ENCODE measurements around the gene PRKN. TPM values are rescaled to one million over a fixed set of nuclear protein-coding genes. Genes with fewer than 3 reads are reported as not detected.

PRKN gene
- total and polyA plus RNA-seq, 4 experiments from 2014 or later: 0.50 to 5.3 (median 2.9) TPM

DNA sequence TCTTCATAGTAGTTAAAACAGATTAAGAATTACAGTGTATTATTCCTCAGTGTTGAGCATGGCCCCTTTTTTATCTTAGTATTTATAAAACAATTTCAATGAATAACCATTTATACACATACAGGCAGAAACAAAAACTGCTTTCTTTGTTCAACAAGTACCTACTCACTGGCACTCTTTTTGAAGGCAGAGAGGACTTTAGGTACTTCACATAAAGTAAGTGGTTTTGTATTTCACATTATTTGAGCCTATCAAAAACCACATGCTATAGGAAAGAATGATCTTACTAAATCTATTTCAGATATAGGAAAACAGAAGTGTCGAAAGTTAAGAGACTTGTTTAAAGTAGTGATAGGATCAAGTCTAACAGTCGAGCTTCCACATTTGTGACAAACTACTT, 73.8 kb downstream of the PRKN start:
- no peak overlapping the region for H3K27ac ChIP-seq (ENCODE audit: low read depth, low read length)
- Mint-ChIP-seq H3K4me1 (peaks cover 0 to 3% (median 0%) of the 10 kb centered on the region in 4 donors), H3K27ac (no peak overlapping the region), H3K36me3 (no peaks in the 10 kb centered on the region), H3K9me3 (peaks cover 0 to 5% (median 0%) of the 10 kb centered on the region in 8 donors), H3K27me3 (no peaks in the 10 kb centered on the region), H3K4me3 (no peak overlapping the region)
- ChIA-PET CTCF (ENCODE audit: partially characterized antibody) (no interaction called here), POLR2A (ENCODE audit: partially characterized antibody) (no interaction called here)
- H3K4me3 ChIP-seq (ENCODE audit: low read length in 2 of 2): no peak overlapping the region
- DNase-seq: no peak
- no peaks in the 10 kb centered on the region for H3K27me3 ChIP-seq (ENCODE audit: insufficient read depth, low read length)
- intact Hi-C loops (cut with micrococcal nuclease): no loop called here
- no peaks in the 10 kb centered on the region for H3K36me3 ChIP-seq (ENCODE audit: insufficient read depth, low read length)
- no peaks in the 10 kb centered on the region for H3K9me3 ChIP-seq (ENCODE audit: control insufficient read depth in 1 of 2, low read length in 2 of 2)
- H3K4me1 ChIP-seq (ENCODE audit: insufficient read depth, low read length): no peaks in the 10 kb centered on the region

- intact Hi-C loops (cut with micrococcal nuclease): no loop called here
- no peaks in the 10 kb centered on the region for H3K27me3 ChIP-seq (ENCODE audit: insufficient read depth, low read length)
- no peaks in the 10 kb centered on the region for H3K27me3 Mint-ChIP-seq
- POLR2A ChIA-PET (ENCODE audit: partially characterized antibody): no interaction called here
- DNase-seq: no peak
- H3K9me3 Mint-ChIP-seq: peaks cover 0 to 3% (median 0%) of the 10 kb centered on the region in 8 donors
- no peak overlapping the region for H3K4me3 ChIP-seq (ENCODE audit: low read length in 2 of 2)
- CTCF ChIA-PET (ENCODE audit: partially characterized antibody): no interaction called here
- H3K4me1 Mint-ChIP-seq: peaks cover 0 to 3% (median 0%) of the 10 kb centered on the region in 4 donors
- no peak overlapping the region for H3K4me3 Mint-ChIP-seq
- H3K4me1 ChIP-seq (ENCODE audit: insufficient read depth, low read length): no peaks in the 10 kb centered on the region
- no peaks in the 10 kb centered on the region for H3K36me3 ChIP-seq (ENCODE audit: insufficient read depth, low read length)
- no peaks in the 10 kb centered on the region for H3K9me3 ChIP-seq (ENCODE audit: control insufficient read depth in 1 of 2, low read length in 2 of 2)
- no peak overlapping the region for H3K27ac Mint-ChIP-seq
- no peaks in the 10 kb centered on the region for H3K36me3 Mint-ChIP-seq
- no peak overlapping the region for H3K27ac ChIP-seq (ENCODE audit: low read depth, low read length)
Observed at GRCh38 chr6:162651505-162651904, 76.1 kb downstream of the PRKN start.

GRCh38 chr6:162649271-162649670, 78.3 kb downstream of the PRKN start:
- Mint-ChIP-seq H3K4me1 (peaks cover 0 to 3% (median 0%) of the 10 kb centered on the region in 4 donors), H3K27ac (no peak overlapping the region), H3K36me3 (no peaks in the 10 kb centered on the region), H3K4me3 (no peak overlapping the region), H3K27me3 (no peaks in the 10 kb centered on the region), H3K9me3 (peaks cover 0 to 2% (median 0%) of the 10 kb centered on the region in 8 donors)
- POLR2A ChIA-PET (ENCODE audit: partially characterized antibody): no interaction called here
- DNase-seq: no peak
- Histone ChIP-seq H3K27ac (ENCODE audit: low read depth, low read length) (no peak overlapping the region), H3K9me3 (ENCODE audit: control insufficient read depth in 1 of 2, low read length in 2 of 2) (no peaks in the 10 kb centered on the region), H3K27me3 (ENCODE audit: insufficient read depth, low read length) (no peaks in the 10 kb centered on the region), H3K4me1 (ENCODE audit: insufficient read depth, low read length) (no peaks in the 10 kb centered on the region), H3K36me3 (ENCODE audit: insufficient read depth, low read length) (no peaks in the 10 kb centered on the region), H3K4me3 (ENCODE audit: low read length in 2 of 2) (no peak overlapping the region)
- CTCF ChIA-PET (ENCODE audit: partially characterized antibody): no interaction called here
- intact Hi-C loops (cut with micrococcal nuclease): no loop called here

DNA sequence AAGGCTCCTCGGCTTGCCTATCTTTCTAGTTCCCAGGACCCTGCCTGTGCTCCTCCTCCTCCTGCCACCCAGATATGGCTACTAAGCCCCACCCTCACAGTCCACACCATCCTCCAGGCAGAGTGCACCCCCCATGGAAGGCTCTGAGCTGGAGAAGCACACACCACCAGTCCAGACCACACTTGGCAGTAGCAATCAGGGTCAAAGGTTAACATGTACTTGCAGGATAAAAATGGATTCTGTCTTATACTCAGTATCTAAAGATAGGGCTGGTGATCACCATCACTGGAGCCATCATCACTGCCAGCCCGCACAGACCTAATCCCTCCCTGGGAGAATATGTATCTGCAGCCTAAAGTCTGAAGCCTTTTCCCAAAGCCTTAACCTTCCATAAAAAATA, 83.4 kb downstream of the PRKN start:
- H3K4me3 ChIP-seq (ENCODE audit: low read length in 2 of 2): no peak overlapping the region
- Mint-ChIP-seq H3K9me3 (no peaks in the 10 kb centered on the region), H3K4me1 (peaks cover 0 to 3% (median 0%) of the 10 kb centered on the region in 4 donors), H3K4me3 (no peak overlapping the region), H3K27ac (no peak overlapping the region), H3K36me3 (no peaks in the 10 kb centered on the region), H3K27me3 (no peaks in the 10 kb centered on the region)
- DNase-seq: no peak
- H3K27ac ChIP-seq (ENCODE audit: low read depth, low read length): no peak overlapping the region
- CTCF ChIA-PET (ENCODE audit: partially characterized antibody): no interaction called here
- H3K4me1 ChIP-seq (ENCODE audit: insufficient read depth, low read length): no peaks in the 10 kb centered on the region
- no peaks in the 10 kb centered on the region for H3K9me3 ChIP-seq (ENCODE audit: control insufficient read depth in 1 of 2, low read length in 2 of 2)
- no peaks in the 10 kb centered on the region for H3K36me3 ChIP-seq (ENCODE audit: insufficient read depth, low read length)
- no peaks in the 10 kb centered on the region for H3K27me3 ChIP-seq (ENCODE audit: insufficient read depth, low read length)
- POLR2A ChIA-PET (ENCODE audit: partially characterized antibody): no interaction called here
- intact Hi-C loops (cut with micrococcal nuclease): no loop called here

- no peaks in the 10 kb centered on the region for H3K9me3 Mint-ChIP-seq
- no peak overlapping the region for H3K27ac Mint-ChIP-seq
- no peak for DNase-seq
- CTCF ChIA-PET (ENCODE audit: partially characterized antibody): no interaction called here
- H3K9me3 ChIP-seq (ENCODE audit: control insufficient read depth in 1 of 2, low read length in 2 of 2): no peaks in the 10 kb centered on the region
- intact Hi-C loops (cut with micrococcal nuclease): no loop called here
- H3K27me3 ChIP-seq (ENCODE audit: insufficient read depth, low read length): no peaks in the 10 kb centered on the region
- POLR2A ChIA-PET (ENCODE audit: partially characterized antibody): no interaction called here
- H3K36me3 ChIP-seq (ENCODE audit: insufficient read depth, low read length): no peaks in the 10 kb centered on the region
- H3K27ac ChIP-seq (ENCODE audit: low read depth, low read length): no peak overlapping the region
- H3K27me3 Mint-ChIP-seq: no peaks in the 10 kb centered on the region
- H3K4me3 Mint-ChIP-seq: no peak overlapping the region
- H3K4me1 Mint-ChIP-seq: peaks cover 0 to 3% (median under 1%) of the 10 kb centered on the region in 4 donors
- H3K4me3 ChIP-seq (ENCODE audit: low read length in 2 of 2): no peak overlapping the region
- no peaks in the 10 kb centered on the region for H3K36me3 Mint-ChIP-seq
- no peaks in the 10 kb centered on the region for H3K4me1 ChIP-seq (ENCODE audit: insufficient read depth, low read length)
Observed at GRCh38 chr6:162640756-162641155, 86.8 kb downstream of the PRKN start.

DNA sequence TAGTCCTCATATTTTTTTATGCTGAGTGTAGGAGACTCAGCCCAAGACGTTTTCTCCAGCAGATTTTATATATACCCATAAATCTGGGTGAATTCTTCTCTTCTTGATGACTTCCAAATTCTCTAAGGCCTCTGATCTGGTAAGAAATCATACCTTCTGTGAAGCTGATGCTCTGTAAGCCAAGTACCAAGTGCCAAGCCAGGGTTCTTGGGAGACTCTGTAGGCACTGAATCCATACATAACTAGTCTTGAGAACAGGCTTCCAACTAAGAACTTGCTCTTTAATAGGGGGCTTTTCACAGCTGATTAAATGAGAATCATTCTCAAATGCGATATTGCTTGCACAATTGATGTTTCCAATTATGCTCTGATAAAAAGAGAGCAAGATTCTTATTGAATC, 87.6 kb downstream of the PRKN start:
- Mint-ChIP-seq H3K4me3 (no peak overlapping the region), H3K9me3 (no peaks in the 10 kb centered on the region), H3K27me3 (no peaks in the 10 kb centered on the region), H3K36me3 (no peaks in the 10 kb centered on the region), H3K27ac (no peak overlapping the region), H3K4me1 (peaks cover 0 to 3% (median under 1%) of the 10 kb centered on the region in 4 donors)
- intact Hi-C loops (cut with micrococcal nuclease): no loop called here
- ChIA-PET POLR2A (ENCODE audit: partially characterized antibody) (no interaction called here), CTCF (ENCODE audit: partially characterized antibody) (no interaction called here)
- no peak overlapping the region for H3K27ac ChIP-seq (ENCODE audit: low read depth, low read length)
- no peaks in the 10 kb centered on the region for H3K36me3 ChIP-seq (ENCODE audit: insufficient read depth, low read length)
- H3K4me1 ChIP-seq (ENCODE audit: insufficient read depth, low read length): no peaks in the 10 kb centered on the region
- no peaks in the 10 kb centered on the region for H3K9me3 ChIP-seq (ENCODE audit: control insufficient read depth in 1 of 2, low read length in 2 of 2)
- DNase-seq: no peak
- H3K4me3 ChIP-seq (ENCODE audit: low read length in 2 of 2): no peak overlapping the region
- no peaks in the 10 kb centered on the region for H3K27me3 ChIP-seq (ENCODE audit: insufficient read depth, low read length)

DNA sequence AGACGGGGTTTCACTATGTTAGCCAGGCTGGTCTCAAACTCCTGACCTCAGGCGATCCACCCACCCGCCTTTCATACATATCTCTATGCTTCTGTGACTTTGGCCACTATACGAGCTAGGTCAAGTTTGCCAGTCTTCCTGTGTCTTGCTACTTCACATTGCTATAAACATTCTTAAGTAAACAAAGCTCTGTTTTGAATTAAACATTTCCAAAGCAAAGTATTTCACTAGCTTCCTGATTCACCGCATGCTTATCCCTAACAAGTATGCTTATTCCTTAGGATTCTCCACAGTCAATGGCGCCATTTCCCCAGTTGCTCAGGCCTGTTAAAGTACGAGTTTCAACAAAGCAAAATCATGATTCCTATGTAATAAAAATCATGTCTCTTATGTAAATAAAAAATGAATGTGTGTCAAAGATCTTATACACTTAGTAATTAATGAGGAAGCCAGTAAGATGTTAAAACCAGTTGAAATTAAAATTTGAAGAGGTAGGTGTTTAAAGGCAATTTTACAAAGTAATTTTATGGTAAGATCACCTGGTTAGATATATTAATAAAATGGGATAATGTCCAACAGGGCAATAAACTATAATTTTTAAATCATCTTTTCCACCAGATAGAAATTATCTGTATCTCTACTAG, 88.5 kb downstream of the PRKN start:
- no peak overlapping the region for H3K27ac ChIP-seq (ENCODE audit: low read depth, low read length)
- intact Hi-C loops (cut with micrococcal nuclease): no loop called here
- no peak overlapping the region for H3K4me3 ChIP-seq (ENCODE audit: low read length in 2 of 2)
- no peaks in the 10 kb centered on the region for H3K4me1 ChIP-seq (ENCODE audit: insufficient read depth, low read length)
- CTCF ChIA-PET (ENCODE audit: partially characterized antibody): no interaction called here
- H3K27ac Mint-ChIP-seq: no peak overlapping the region
- no peak for DNase-seq
- H3K4me1 Mint-ChIP-seq: peaks cover 0 to 2% (median under 1%) of the 10 kb centered on the region in 4 donors
- H3K36me3 ChIP-seq (ENCODE audit: insufficient read depth, low read length): no peaks in the 10 kb centered on the region
- H3K36me3 Mint-ChIP-seq: no peaks in the 10 kb centered on the region
- H3K27me3 Mint-ChIP-seq: no peaks in the 10 kb centered on the region
- no peaks in the 10 kb centered on the region for H3K27me3 ChIP-seq (ENCODE audit: insufficient read depth, low read length)
- no peaks in the 10 kb centered on the region for H3K9me3 ChIP-seq (ENCODE audit: control insufficient read depth in 1 of 2, low read length in 2 of 2)
- POLR2A ChIA-PET (ENCODE audit: partially characterized antibody): no interaction called here
- H3K4me3 Mint-ChIP-seq: no peak overlapping the region
- H3K9me3 Mint-ChIP-seq: peaks cover 0 to 3% (median 0%) of the 10 kb centered on the region in 8 donors

- no peaks in the 10 kb centered on the region for H3K27me3 ChIP-seq (ENCODE audit: insufficient read depth, low read length)
- Mint-ChIP-seq H3K4me3 (no peak overlapping the region), H3K9me3 (peaks cover 0 to 5% (median under 1%) of the 10 kb centered on the region in 8 donors), H3K27me3 (no peaks in the 10 kb centered on the region), H3K4me1 (peaks cover 0 to 1% (median 0%) of the 10 kb centered on the region in 4 donors), H3K27ac (no peak overlapping the region), H3K36me3 (peaks cover 0 to 1% of the 10 kb centered on the region in 2 donors)
- H3K27ac ChIP-seq (ENCODE audit: low read depth, low read length): no peak overlapping the region
- no peaks in the 10 kb centered on the region for H3K9me3 ChIP-seq (ENCODE audit: control insufficient read depth in 1 of 2, low read length in 2 of 2)
- H3K36me3 ChIP-seq (ENCODE audit: insufficient read depth, low read length): no peaks in the 10 kb centered on the region
- intact Hi-C loops (cut with micrococcal nuclease): no loop called here
- no peak overlapping the region for H3K4me3 ChIP-seq (ENCODE audit: low read length in 2 of 2)
- ChIA-PET POLR2A (ENCODE audit: partially characterized antibody) (no interaction called here), CTCF (ENCODE audit: partially characterized antibody) (no interaction called here)
- H3K4me1 ChIP-seq (ENCODE audit: insufficient read depth, low read length): no peaks in the 10 kb centered on the region
- DNase-seq: no peak
Observed at GRCh38 chr6:162637317-162637716, 90.2 kb downstream of the PRKN start.
